GM10248 (cell line): ENCODE data around the gene AACS.

Experiments used
- CTCF ChIA-PET: fragments of 300-600 bp; sonication (Branson Sonifier 250); formaldehyde crosslinking; extraction: SDS; loops from one replicate; lab custom pipeline; 2021; ENCODE audit warnings: antibody characterized with exemption; lab: Yijun Ruan, JAX
- POLR2A ChIA-PET: fragments of 350-650 bp; sonication (Branson Sonifier 250); formaldehyde crosslinking; extraction: SDS; loops from one replicate; lab custom pipeline; 2020; ENCODE audit warnings: antibody characterized with exemption; lab: Yijun Ruan, JAX
- DNase-seq: peaks from one replicate; pipeline ENCODE4 v3.0.0; 2012; ENCODE audit errors: extremely low spot score
- TF ChIP-seq, protein P1 (sequence below): IDR thresholded peaks from 2 replicates; pipeline ENCODE4 v1.5.1; 2012; ENCODE audit warnings: mild to moderate bottlenecking, low read depth; ENCODE audit errors: extremely low read depth, missing control alignments, control extremely low read depth

AACS gene

DNA sequence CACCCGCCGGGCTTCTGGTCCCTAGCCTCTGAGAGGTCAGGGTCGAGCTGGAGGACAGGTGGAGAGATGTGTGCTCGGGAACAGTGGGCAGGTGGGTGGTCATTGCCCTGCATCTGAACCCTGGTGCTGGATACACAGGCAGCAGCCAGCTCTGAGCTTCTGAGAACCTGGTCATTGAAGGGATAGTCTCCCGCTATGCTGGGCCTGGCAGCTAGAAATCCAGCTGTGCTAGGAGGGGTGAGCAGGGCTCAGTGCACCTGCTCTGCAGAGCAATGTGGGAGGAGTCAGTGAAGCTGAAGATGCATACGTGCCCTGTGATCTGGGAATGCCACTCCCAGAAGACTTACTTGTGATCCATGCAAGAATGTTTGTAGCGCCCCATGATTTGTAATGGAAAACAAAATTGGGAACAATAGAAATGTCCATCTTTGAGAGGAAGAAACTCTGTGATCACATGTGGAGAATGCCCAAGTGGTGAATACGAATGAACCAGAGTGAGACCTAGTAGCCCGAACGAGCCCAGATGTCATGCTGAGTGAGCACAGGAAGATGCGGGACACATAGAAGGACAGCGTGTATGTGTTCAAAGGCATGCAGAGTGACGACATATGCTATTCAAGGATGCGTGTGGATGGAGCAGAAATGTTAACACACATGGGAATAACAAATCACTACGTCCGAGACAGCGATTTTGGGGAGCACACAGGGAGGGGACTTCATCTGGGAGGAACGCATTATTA lies 63.4 kb downstream of the AACS start:
- TF ChIP-seq, protein P1, sequence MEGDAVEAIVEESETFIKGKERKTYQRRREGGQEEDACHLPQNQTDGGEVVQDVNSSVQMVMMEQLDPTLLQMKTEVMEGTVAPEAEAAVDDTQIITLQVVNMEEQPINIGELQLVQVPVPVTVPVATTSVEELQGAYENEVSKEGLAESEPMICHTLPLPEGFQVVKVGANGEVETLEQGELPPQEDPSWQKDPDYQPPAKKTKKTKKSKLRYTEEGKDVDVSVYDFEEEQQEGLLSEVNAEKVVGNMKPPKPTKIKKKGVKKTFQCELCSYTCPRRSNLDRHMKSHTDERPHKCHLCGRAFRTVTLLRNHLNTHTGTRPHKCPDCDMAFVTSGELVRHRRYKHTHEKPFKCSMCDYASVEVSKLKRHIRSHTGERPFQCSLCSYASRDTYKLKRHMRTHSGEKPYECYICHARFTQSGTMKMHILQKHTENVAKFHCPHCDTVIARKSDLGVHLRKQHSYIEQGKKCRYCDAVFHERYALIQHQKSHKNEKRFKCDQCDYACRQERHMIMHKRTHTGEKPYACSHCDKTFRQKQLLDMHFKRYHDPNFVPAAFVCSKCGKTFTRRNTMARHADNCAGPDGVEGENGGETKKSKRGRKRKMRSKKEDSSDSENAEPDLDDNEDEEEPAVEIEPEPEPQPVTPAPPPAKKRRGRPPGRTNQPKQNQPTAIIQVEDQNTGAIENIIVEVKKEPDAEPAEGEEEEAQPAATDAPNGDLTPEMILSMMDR: no peak
- ChIA-PET CTCF (interaction anchor here (0.9 to 1.0 kb wide), 2 partner anchors 20 to 222 kb away, joined by 3 read pairs; no protein-coding TSS in a partner anchor), POLR2A (no interaction called here)
- DNase-seq: no peak

DNA sequence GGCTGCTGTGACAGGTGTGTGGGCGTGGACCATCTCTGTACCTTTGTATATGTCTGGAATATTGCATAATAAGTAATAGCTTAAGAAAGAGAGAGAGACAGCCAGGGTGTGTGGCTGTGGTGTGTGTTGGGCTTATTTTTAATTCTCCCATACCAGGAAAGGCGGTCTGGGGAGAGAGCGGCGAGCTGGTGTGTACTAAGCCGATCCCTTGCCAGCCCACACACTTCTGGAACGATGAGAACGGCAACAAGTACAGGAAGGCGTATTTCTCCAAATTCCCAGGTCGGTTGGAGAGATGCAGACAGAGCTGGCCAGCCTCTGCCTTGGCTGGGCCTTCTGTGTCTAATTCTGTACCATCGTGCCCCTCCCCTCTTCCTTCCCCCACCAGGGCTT lies 63.9 kb downstream of the AACS start:
- CTCF ChIA-PET: interaction anchor here (0.9 to 1.0 kb wide), 2 partner anchors 19 to 222 kb away, joined by 3 read pairs; no protein-coding TSS in a partner anchor
- POLR2A ChIA-PET: no interaction called here
- no peak for DNase-seq
- TF ChIP-seq, protein P1: no peak

DNA sequence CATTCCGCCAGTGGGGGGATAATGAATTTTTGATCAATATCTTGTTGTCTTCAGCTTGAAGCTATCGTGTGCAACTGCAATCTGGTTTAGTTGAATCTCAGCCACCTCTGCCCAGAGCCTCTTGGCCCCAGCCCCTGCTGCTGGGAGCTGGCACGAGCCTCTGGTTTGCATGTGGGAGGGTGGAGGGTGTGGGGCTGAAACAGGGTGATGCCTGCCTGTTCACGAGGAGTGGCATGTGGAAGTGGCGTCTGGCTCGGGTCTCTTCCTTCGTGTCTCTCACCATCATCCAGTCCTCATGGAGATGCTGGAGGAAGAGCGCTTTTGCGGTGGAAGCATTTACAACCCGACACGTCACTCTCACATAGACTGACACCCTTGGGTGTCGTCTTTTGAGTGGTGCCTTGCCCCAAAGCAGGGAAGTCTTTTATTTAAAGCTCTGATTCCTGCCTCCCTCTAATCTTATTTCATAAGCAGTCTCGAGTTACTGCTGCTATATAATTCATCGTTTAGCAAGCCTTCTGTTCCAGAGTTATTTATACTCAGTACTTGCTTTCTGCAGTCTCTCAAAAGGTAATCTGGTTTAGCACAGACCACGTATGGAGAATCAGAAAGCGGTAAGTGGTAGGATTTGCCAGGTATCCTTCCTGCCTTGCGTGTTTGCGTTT lies 64.5 kb downstream of the AACS start:
- ChIA-PET POLR2A (no interaction called here), CTCF (interaction anchor here (0.9 to 1.0 kb wide), 2 partner anchors 19 to 223 kb away, joined by 3 read pairs; no protein-coding TSS in a partner anchor)
- DNase-seq: no peak
- TF ChIP-seq, protein P1: no peak

DNA sequence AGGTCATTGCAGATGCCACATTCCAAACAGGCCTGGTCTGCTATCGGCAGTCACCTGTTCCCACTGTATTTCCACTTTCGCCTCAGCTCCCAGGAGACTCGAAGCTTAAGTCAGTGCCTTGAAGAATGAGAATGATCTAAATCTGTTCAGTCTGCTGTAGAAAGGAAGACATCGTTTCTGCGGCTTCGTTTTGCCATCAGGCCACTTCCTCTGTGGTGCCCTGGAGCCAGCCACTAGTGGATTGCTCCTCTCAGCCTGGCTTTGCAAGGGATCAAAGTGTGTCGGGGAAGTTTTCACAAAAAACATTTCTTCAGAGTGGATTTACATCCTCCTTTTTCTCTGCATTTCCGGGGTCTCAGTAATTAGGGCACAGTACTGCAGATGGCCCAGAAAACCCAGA lies 66.7 kb downstream of the AACS start:
- TF ChIP-seq, protein P1: no peak
- DNase-seq: no peak
- POLR2A ChIA-PET: no interaction called here
- CTCF ChIA-PET: no interaction called here

DNA sequence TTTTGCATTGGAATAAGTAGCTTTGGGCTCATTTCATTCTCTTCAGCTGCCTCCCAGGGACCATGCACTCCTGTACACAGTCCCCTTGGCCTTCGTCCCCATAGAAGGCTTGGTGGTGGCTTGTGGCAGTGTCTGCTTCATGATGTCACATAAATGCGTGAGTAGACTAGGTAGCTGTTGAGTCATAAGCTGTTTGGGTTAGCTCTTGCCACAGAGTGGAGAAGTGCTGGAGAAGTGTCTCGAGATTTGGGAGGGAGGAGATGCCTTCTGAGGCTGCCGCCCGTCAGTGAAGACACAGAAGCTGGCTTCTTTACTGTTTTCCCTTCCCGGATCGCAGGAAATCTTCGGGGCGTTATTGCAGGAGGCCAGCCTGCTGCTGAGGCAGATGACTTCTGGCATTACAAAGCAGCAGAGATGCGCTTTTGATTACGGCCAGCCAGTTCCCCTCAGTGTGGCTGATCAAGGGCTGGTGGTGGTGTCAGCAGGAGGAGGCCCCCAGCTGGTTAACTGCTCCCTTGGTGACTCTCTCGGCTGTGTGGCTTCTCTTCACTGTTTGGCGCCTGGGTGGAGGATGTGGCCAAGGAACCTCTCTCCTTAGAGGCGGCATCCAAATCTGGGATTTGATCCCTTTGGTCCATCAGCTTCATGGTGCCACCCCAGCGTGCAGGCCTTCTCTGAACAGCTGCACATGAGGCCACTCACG lies 67.6 kb downstream of the AACS start:
- POLR2A ChIA-PET: no interaction called here
- CTCF ChIA-PET: no interaction called here
- no peak for DNase-seq
- TF ChIP-seq, protein P1: no peak

DNA sequence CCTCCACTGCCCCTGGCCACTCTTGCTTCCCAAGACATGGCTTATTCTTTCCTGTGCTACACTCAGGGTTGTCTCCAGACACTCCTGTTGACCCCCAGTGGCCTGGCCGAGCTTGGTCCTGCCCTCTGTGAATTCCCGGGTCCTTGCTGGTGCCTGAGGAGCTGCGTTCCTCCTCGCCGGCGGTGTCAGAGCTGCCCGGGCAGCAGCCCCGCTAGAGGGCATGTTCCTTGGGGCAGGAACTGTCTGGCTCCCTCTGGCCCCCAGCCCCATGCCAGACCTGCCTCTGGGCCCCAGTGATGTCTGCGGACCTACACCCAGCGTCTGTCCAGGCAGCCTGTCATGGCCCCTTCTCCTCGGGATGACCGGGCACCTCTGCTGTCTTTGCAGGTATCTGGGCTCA lies 68.4 kb downstream of the AACS start:
- DNase-seq: no peak
- TF ChIP-seq, protein P1: no peak
- POLR2A ChIA-PET: no interaction called here
- CTCF ChIA-PET: no interaction called here
